GM12865 (cell line): ENCODE measurements around the gene IRAK1.
A peak's percentile ranks its signal among the peaks of the same experiment; 100 is the strongest.

Source experiments
- DNase-seq: peaks from one replicate; pipeline ENCODE4 v3.0.0; 2010; ENCODE audit warnings: low read depth
- H3K4me3 ChIP-seq: 2 replicates; pipeline ENCODE4 v1.5.1; 2011; ENCODE audit warnings: mild to moderate bottlenecking, low read depth, low read length, control low read depth
- TF ChIP-seq, protein P1 (sequence below): IDR thresholded peaks from 2 replicates; pipeline ENCODE4 v1.5.1; 2011; ENCODE audit warnings: low read length, control low read depth, low read depth, inconsistent platforms; ENCODE audit not compliant: insufficient read depth; ENCODE audit errors: missing control alignments

The IRAK1 gene

GRCh38 chrX:154019633-154020528, at the start of gene IRAK1:
Gene IRAK1, minus strand, starts transcription at chrX:154019902. Its CDS starts 90 bp downstream, at chrX:154019812.
- TF ChIP-seq, protein P1, sequence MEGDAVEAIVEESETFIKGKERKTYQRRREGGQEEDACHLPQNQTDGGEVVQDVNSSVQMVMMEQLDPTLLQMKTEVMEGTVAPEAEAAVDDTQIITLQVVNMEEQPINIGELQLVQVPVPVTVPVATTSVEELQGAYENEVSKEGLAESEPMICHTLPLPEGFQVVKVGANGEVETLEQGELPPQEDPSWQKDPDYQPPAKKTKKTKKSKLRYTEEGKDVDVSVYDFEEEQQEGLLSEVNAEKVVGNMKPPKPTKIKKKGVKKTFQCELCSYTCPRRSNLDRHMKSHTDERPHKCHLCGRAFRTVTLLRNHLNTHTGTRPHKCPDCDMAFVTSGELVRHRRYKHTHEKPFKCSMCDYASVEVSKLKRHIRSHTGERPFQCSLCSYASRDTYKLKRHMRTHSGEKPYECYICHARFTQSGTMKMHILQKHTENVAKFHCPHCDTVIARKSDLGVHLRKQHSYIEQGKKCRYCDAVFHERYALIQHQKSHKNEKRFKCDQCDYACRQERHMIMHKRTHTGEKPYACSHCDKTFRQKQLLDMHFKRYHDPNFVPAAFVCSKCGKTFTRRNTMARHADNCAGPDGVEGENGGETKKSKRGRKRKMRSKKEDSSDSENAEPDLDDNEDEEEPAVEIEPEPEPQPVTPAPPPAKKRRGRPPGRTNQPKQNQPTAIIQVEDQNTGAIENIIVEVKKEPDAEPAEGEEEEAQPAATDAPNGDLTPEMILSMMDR, result peak; percentile 5
- peak within 1 kb of the TSS; percentile 92 for H3K4me3 ChIP-seq
- peak; percentile 69 for DNase-seq

GRCh38 chrX:154068560-154068959, 48.9 kb upstream of the IRAK1 start:
- DNase-seq, result no peak
- no peak overlapping the region for H3K4me3 ChIP-seq
- TF ChIP-seq, protein P1, result no peak

DNA sequence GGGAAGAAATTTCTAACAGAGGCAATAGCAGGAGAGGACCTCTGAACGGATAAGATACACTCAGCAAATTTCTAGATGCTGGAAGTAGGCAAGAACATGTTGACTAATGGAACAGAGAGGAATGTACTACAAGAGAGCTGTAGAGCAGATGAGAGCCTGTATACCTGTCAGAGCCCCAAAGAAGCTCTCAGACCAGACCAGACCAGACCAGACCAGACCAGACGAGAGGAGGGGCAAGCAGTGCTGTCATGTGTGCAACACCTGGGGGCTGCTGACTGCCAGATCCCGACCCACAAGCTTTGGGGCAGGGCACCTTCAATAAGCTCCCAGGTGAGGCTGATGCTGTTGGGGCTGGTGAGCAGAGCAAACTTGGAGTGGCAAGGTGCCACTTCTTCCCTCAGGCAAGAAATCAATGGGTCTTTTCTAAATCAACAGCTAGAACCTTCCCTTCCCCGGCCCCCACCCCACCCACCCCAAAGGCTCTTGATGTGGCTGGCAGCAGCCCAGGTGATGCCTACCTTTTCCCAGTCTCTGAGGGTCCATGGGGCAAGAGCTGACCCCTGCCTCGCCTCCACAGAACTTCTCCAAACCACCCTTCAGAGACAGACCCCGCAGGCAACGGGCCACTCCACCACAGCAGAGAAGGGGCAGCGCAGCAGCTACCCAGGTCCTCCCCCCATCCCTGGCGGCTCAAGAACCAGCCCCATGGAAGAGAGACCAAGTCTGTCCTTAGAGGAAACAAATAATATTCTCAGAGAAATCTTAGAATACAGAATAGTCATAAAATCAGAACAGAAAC, 45.1 kb upstream of the IRAK1 start:
- H3K4me3 ChIP-seq, result no peak overlapping the region
- DNase-seq, result no peak
- TF ChIP-seq, protein P1, result no peak

DNA sequence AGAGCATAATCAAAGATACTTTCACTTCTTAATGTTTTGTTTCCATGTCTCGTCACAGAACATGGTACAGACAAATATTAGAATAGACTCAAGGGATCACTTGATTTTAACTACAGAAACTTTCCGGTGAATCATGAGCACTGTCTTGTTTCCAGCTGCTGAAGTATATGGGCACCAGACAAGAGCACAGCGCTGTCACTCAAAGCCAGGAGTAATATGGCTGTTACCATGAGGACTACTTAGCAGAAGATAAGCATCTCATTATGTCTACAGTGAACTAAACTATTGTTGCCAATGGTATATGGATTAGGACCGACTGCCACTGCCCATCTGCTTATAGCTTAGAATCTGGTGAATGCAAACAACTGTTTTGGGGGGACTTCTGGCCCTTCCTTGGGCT, 43.5 kb upstream of the IRAK1 start:
- TF ChIP-seq, protein P1, result no peak
- no peak overlapping the region for H3K4me3 ChIP-seq
- DNase-seq, result no peak

- no peak overlapping the region for H3K4me3 ChIP-seq
- DNase-seq, result no peak
- TF ChIP-seq, protein P1, result no peak
These were observed 42.1 kb upstream of the IRAK1 start for GRCh38 chrX:154061801-154062200.

GRCh38 chrX:154059729-154060245, 40.1 kb upstream of the IRAK1 start:
- no peak for DNase-seq
- H3K4me3 ChIP-seq, result no peak overlapping the region
- TF ChIP-seq, protein P1, result no peak
